H9 (cell line): ENCODE measurements around the gene NKAIN1. TPM values are rescaled to one million over a fixed set of nuclear protein-coding genes. Genes with fewer than 3 reads are reported as not detected.

Experiments
- DNase-seq: peaks from one replicate; pipeline ENCODE4 v3.0.0-alpha.2; 2017
- H2AFZ ChIP-seq: one replicate; pipeline ENCODE4 v1.6.1; 2013; ENCODE audit warnings: mild to moderate bottlenecking, low read length, control low read depth, moderate library complexity
- H2AK5ac ChIP-seq: 2 replicates; pipeline ENCODE4 v1.6.1; 2013; ENCODE audit warnings: low read length, control low read depth, mixed read lengths; ENCODE audit not compliant: insufficient read length
- H2BK120ac ChIP-seq: one replicate; pipeline ENCODE4 v1.6.1; 2013; ENCODE audit warnings: low read depth, mild to moderate bottlenecking, low read length, control low read depth, inconsistent platforms; ENCODE audit not compliant: poor library complexity, severe bottlenecking
- H2BK12ac ChIP-seq: 2 replicates; pipeline ENCODE4 v1.6.1; 2013; ENCODE audit warnings: low read length, control low read depth, mixed read lengths, low read depth; ENCODE audit not compliant: insufficient read length
- H2BK15ac ChIP-seq: 2 replicates; pipeline ENCODE4 v1.6.1; 2013; ENCODE audit warnings: low read depth, low read length, control low read depth
- H2BK20ac ChIP-seq: one replicate; pipeline ENCODE4 v1.6.1; 2013; ENCODE audit warnings: low read depth, mild to moderate bottlenecking, low read length, control low read depth, inconsistent platforms; ENCODE audit not compliant: poor library complexity, severe bottlenecking
- H2BK5ac ChIP-seq: 2 replicates; pipeline ENCODE4 v1.6.1; 2013; ENCODE audit warnings: low read length, control low read depth, mixed read lengths; ENCODE audit not compliant: insufficient read length
- H3K14ac ChIP-seq: 2 replicates; pipeline ENCODE4 v1.6.1; 2013; ENCODE audit warnings: low read length, control low read depth; ENCODE audit not compliant: insufficient read depth
- H3K18ac ChIP-seq: 2 replicates; pipeline ENCODE4 v1.6.1; 2013; ENCODE audit warnings: low read depth, mild to moderate bottlenecking, mixed read lengths, low read length, control low read depth; ENCODE audit not compliant: insufficient read length
- H3K23ac ChIP-seq: 2 replicates; pipeline ENCODE4 v1.6.1; 2013; ENCODE audit warnings: low read length, control low read depth, mixed read lengths, low read depth; ENCODE audit not compliant: insufficient read length
- H3K23me2 ChIP-seq: 2 replicates; pipeline ENCODE4 v1.6.1; 2013; ENCODE audit warnings: low read depth, mild to moderate bottlenecking, mixed read lengths, low read length, control low read depth; ENCODE audit not compliant: insufficient read length, poor library complexity, severe bottlenecking
- H3K27ac ChIP-seq: 2 replicates; pipeline ENCODE4 v1.5.1; 2013; ENCODE audit warnings: low read length, control low read depth, mixed read lengths, low read depth; ENCODE audit not compliant: insufficient read length
- H3K27me3 ChIP-seq: 2 replicates; pipeline ENCODE4 v1.6.1; 2013; ENCODE audit warnings: low read length, control low read depth, inconsistent platforms; ENCODE audit not compliant: insufficient read depth
- H3K4ac ChIP-seq: 2 replicates; pipeline ENCODE4 v1.6.1; 2013; ENCODE audit warnings: low read depth, mild to moderate bottlenecking, control low read depth, inconsistent platforms, low read length, moderate library complexity
- H3K4me1 ChIP-seq: 2 replicates; pipeline ENCODE4 v1.6.1; 2013; ENCODE audit warnings: low read length, control low read depth, inconsistent platforms; ENCODE audit not compliant: insufficient read depth
- H3K4me2 ChIP-seq: 2 replicates; pipeline ENCODE4 v1.6.1; 2013; ENCODE audit warnings: low read length, control low read depth, mixed read lengths; ENCODE audit not compliant: insufficient read length, insufficient read depth
- H3K56ac ChIP-seq: 2 replicates; pipeline ENCODE4 v1.6.1; 2013; ENCODE audit warnings: low read depth, mild to moderate bottlenecking, mixed read lengths, low read length, control low read depth; ENCODE audit not compliant: insufficient read length
- H3K79me1 ChIP-seq: 2 replicates; pipeline ENCODE4 v1.6.1; 2013; ENCODE audit warnings: low read depth, mild to moderate bottlenecking, moderate library complexity, low read length, control low read depth, inconsistent platforms; ENCODE audit not compliant: insufficient read depth, poor library complexity, severe bottlenecking
- H3K79me2 ChIP-seq: 2 replicates; pipeline ENCODE4 v1.6.1; 2013; ENCODE audit warnings: low read length, control low read depth, inconsistent platforms; ENCODE audit not compliant: insufficient read depth
- H3K9ac ChIP-seq: 2 replicates; pipeline ENCODE4 v1.6.1; 2013; ENCODE audit warnings: low read length, control low read depth, mixed read lengths; ENCODE audit not compliant: insufficient read length; ENCODE audit errors: extremely low read depth
- H3K9me3 ChIP-seq: one replicate; pipeline ENCODE4 v1.6.1; 2013; ENCODE audit warnings: low read depth, low read length, inconsistent platforms; ENCODE audit not compliant: control insufficient read depth
- H3T11ph ChIP-seq: one replicate; pipeline ENCODE4 v1.6.1; 2013; ENCODE audit warnings: mild to moderate bottlenecking, low read length, control low read depth, inconsistent platforms
- H4K20me1 ChIP-seq: one replicate; pipeline ENCODE4 v1.6.1; 2013; ENCODE audit not compliant: control insufficient read depth, insufficient read length, insufficient read depth
- H4K5ac ChIP-seq: 2 replicates; pipeline ENCODE4 v1.6.1; 2013; ENCODE audit warnings: low read depth, mild to moderate bottlenecking, mixed read lengths, low read length, control low read depth; ENCODE audit not compliant: insufficient read length
- H4K8ac ChIP-seq: replicated peaks from 2 replicates; pipeline ENCODE4 v1.6.1; 2013; ENCODE audit warnings: low read length, control low read depth, mixed read lengths, low read depth; ENCODE audit not compliant: insufficient read length
- H4K91ac ChIP-seq: 2 replicates; pipeline ENCODE4 v1.6.1; 2013; ENCODE audit warnings: low read depth, mild to moderate bottlenecking, moderate library complexity, mixed read lengths, low read length, control low read depth; ENCODE audit not compliant: insufficient read length
- H3K27ac Mint-ChIP-seq, 3 experiments: 2 replicates in 2 of 3; 3 replicates in 1 of 3; pipeline ENCODE4 v1.8.0; 2020 to 2021; ENCODE audit warnings: mixed read lengths in 3 of 3, mild to moderate bottlenecking in 1 of 3, moderate library complexity in 1 of 3
- H3K27me3 Mint-ChIP-seq: 2 replicates; pipeline ENCODE4 v1.8.0; 2021; ENCODE audit warnings: low read depth, mild to moderate bottlenecking, moderate library complexity, mixed read lengths
- H3K36me3 Mint-ChIP-seq, 3 experiments: 2 replicates in 2 of 3; 3 replicates in 1 of 3; pipeline ENCODE4 v1.8.0; 2020 to 2021; ENCODE audit warnings: low read depth in 3 of 3, mixed read lengths in 3 of 3; ENCODE audit not compliant: insufficient read depth in 1 of 3
- H3K4me1 Mint-ChIP-seq, 2 experiments: 2 replicates each; pipeline ENCODE4 v1.8.0; 2020; ENCODE audit warnings: mixed read lengths in 2 of 2
- H3K4me3 Mint-ChIP-seq, 2 experiments: 2 replicates in 1 of 2; 3 replicates in 1 of 2; pipeline ENCODE4 v1.8.0; 2020 to 2021; ENCODE audit warnings: mild to moderate bottlenecking in 2 of 2, mixed read lengths in 2 of 2, moderate library complexity in 1 of 2
- H3K9me3 Mint-ChIP-seq, 2 experiments: 2 replicates in 1 of 2; 3 replicates in 1 of 2; pipeline ENCODE4 v1.8.0; 2020; ENCODE audit warnings: mild to moderate bottlenecking in 2 of 2, mixed read lengths in 2 of 2, moderate library complexity in 1 of 2
- CTCF ChIP-seq: fragments of 200-600 bp; sonication (generic); conservative IDR thresholded peaks from 3 replicates; pipeline ENCODE4 v1.8.0; 2021; ENCODE audit warnings: antibody characterized with exemption, mild to moderate bottlenecking
- WGBS: extraction: QIAGEN DNeasy Blood & Tissue Kit; methylation state at CpG from one replicate; pipeline ENCODE4 v1.1.7; 2013; ENCODE audit warnings: missing lambda C conversion rate, low lambda C conversion rate, mixed read lengths; ENCODE audit not compliant: insufficient read length; ENCODE audit errors: extremely low coverage; 5-methylcytosine and 5-hydroxymethylcytosine counted together
- total RNA-seq: library from RNA; stranded (reverse); gene quantifications from 2 replicates; pipeline ENCODE4 v1.2.1, GENCODE V29; 2021

The NKAIN1 gene
- total RNA-seq, 1 experiment from 2014 or later: 25.6 TPM

DNA sequence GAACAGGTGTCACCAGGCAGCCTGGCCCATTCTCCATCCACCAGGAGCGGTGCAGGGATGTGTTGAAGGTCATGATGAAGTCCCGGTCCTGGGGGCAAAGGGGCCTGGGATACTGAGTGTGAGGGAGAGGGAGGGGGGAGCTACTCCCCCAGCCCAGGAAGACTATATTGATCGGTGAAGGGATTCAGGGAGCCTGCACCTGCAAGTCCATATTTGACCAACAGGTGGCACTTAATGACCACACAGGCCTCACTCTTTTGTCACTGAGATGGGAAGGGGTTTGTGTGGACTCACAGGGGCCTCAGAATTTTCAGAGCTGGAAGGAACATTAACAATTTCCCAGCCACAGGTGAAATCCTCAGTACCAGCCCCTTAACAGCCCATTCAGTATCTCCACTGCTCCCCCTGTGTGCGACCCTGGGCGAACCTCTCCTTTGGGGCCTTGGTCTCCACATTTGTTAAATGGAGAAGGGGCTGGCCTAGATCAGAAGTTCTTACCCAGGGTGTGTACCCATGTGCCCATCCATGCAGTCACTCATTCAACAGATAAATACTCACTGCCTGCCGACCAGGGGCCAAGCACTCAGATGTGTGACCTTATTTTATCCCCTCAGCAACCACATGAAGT is 55.6 kb downstream of the NKAIN1 start:
- Histone ChIP-seq H3K27me3 (no peaks in the 10 kb centered on the region), H2BK5ac (no peak overlapping the region), H4K5ac (no peak overlapping the region), H2BK20ac (no peak overlapping the region), H3K4ac (no peak overlapping the region), H2BK120ac (no peak overlapping the region), H3K56ac (no peak overlapping the region), H3K23me2 (peaks cover 3% of the 10 kb centered on the region), H3K79me1 (no peaks in the 10 kb centered on the region), H4K20me1 (peaks cover 2% of the 10 kb centered on the region), H2AFZ (no peak overlapping the region), H3K18ac (no peak overlapping the region), H2BK15ac (no peak overlapping the region), H2BK12ac (no peak overlapping the region), H2AK5ac (no peak overlapping the region), H4K91ac (no peak overlapping the region), H3K23ac (no peak overlapping the region), H3T11ph (no peak overlapping the region), H3K4me2 (no peak overlapping the region), H3K4me1 (no peaks in the 10 kb centered on the region), H3K79me2 (no peaks in the 10 kb centered on the region), H3K27ac (no peak overlapping the region), H4K8ac (no peak overlapping the region), H3K9ac (no peak overlapping the region), H3K14ac (no peak overlapping the region), H3K9me3 (no peaks in the 10 kb centered on the region)
- Mint-ChIP-seq H3K4me3 (no peak overlapping the region; a peak in 1 of 5 replicates), H3K9me3 (no peaks in the 10 kb centered on the region), H3K27ac (no peak overlapping the region; a peak in 1 of 7 replicates), H3K4me1 (peaks cover 2% of the 10 kb centered on the region in 2 experiments; a peak in 1 of 4 replicates), H3K27me3 (peaks cover 3% of the 10 kb centered on the region; the same call in 1 of the 2 replicates), H3K36me3 (peaks cover 5 to 19% (median 10%) of the 10 kb centered on the region in 3 experiments)
- peak; percentile 75 for DNase-seq
- WGBS: no CpG with 5 or more reads among the region's 6 CpGs
- TF ChIP-seq CTCF: peak; percentile 92
